ENCODE measurements around the gene KCNIP4. TPM values are rescaled to one million over a fixed set of nuclear protein-coding genes. Genes with fewer than 3 reads are reported as not detected.
A peak's percentile ranks its signal among the peaks of the same experiment; 100 is the strongest.

Gene KCNIP4
- total and polyA plus RNA-seq, 7 donors: 0.03 TPM; not detected in 6

DNA sequence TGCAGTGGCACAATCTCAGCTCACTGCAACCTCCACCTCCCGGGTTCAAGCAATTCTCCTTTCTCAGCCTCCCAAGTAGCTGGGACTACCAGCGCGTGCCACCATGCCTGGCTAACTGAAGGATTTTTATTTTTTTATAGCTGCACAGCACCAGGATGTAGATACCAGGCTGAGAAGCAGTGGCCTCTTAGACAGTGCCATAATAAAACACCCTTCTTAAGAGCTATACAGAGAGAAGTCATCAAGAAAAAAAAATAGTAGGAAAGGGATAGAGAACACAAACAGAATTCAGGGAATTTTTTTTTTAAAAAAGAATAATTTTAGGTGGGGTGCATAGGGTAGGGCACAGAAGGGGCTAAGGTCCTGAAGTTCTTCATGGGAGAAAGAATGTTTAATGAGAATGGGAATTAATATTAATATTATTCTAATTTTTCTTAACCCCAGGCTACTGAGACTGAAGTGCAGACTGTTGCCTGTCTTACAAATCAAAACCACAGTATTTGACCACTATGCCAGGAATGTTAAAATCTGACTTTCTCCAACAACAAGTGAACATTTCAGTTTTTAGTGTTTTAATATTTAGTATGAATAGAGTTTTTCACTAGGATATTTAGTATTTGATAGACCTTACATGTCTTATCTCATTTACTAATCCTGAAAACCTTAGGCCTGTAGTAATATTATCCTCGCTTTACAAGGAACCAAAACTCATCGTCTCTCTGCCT, 146.7 kb downstream of the KCNIP4 start:
- H3K27ac ChIP-seq: no peak overlapping the region
- no peaks in the 10 kb centered on the region for H3K4me1 ChIP-seq
- DNase-seq (no peak), ATAC-seq (no peak)
- TF ChIP-seq, protein P1, sequence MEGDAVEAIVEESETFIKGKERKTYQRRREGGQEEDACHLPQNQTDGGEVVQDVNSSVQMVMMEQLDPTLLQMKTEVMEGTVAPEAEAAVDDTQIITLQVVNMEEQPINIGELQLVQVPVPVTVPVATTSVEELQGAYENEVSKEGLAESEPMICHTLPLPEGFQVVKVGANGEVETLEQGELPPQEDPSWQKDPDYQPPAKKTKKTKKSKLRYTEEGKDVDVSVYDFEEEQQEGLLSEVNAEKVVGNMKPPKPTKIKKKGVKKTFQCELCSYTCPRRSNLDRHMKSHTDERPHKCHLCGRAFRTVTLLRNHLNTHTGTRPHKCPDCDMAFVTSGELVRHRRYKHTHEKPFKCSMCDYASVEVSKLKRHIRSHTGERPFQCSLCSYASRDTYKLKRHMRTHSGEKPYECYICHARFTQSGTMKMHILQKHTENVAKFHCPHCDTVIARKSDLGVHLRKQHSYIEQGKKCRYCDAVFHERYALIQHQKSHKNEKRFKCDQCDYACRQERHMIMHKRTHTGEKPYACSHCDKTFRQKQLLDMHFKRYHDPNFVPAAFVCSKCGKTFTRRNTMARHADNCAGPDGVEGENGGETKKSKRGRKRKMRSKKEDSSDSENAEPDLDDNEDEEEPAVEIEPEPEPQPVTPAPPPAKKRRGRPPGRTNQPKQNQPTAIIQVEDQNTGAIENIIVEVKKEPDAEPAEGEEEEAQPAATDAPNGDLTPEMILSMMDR (IDR thresholded peaks at IDR 0.05): no peak
- no peaks in the 10 kb centered on the region for H3K36me3 ChIP-seq (ENCODE audit: insufficient read depth in 1 of 2, low read depth in 1 of 2)
- H3K4me3 ChIP-seq: no peak overlapping the region
- H3K9me3 ChIP-seq: no peaks in the 10 kb centered on the region
- intact Hi-C loops (cut with DNase I): no loop called here
- 90 to 97% (median 91%) methylated on average over 5 of the region's 5 CpGs for WGBS, 3 donors
- no peaks in the 10 kb centered on the region for H3K27me3 ChIP-seq (ENCODE audit: insufficient read depth in 3 of 3, low read length in 2 of 3)

GRCh38 chr4:21795091-21795490, 153.5 kb downstream of the KCNIP4 start:
- no peaks in the 10 kb centered on the region for H3K4me1 ChIP-seq
- TF ChIP-seq, protein P1 (IDR thresholded peaks at IDR 0.05): no peak
- no peak overlapping the region for H3K27ac ChIP-seq
- intact Hi-C loops (cut with DNase I): no loop called here
- H3K4me3 ChIP-seq: no peak overlapping the region
- no peaks in the 10 kb centered on the region for H3K27me3 ChIP-seq (ENCODE audit: insufficient read depth in 3 of 3, low read length in 2 of 3)
- no peak for ATAC-seq
- DNase-seq: no peak
- WGBS, 3 donors: 78 to 83% (median 82%) methylated on average over 9 of the region's 9 CpGs
- H3K9me3 ChIP-seq: no peaks in the 10 kb centered on the region
- no peaks in the 10 kb centered on the region for H3K36me3 ChIP-seq (ENCODE audit: insufficient read depth in 1 of 2, low read depth in 1 of 2)

GRCh38 chr4:21792736-21793135, 155.8 kb downstream of the KCNIP4 start:
- Histone ChIP-seq H3K4me3 (no peak overlapping the region), H3K9me3 (no peaks in the 10 kb centered on the region), H3K27ac (no peak overlapping the region), H3K36me3 (ENCODE audit: insufficient read depth in 1 of 2, low read depth in 1 of 2) (no peaks in the 10 kb centered on the region), H3K4me1 (no peaks in the 10 kb centered on the region), H3K27me3 (ENCODE audit: insufficient read depth in 3 of 3, low read length in 2 of 3) (no peaks in the 10 kb centered on the region)
- intact Hi-C loops (cut with DNase I): loop anchor here in 1 of 2 donors (5.0 kb wide), 1 partner anchor 895 kb away; no protein-coding TSS in a partner anchor
- no peak for ATAC-seq
- no peak for DNase-seq
- TF ChIP-seq, protein P1 (IDR thresholded peaks at IDR 0.05): no peak

GRCh38 chr4:21790438-21791029, 158.0 kb downstream of the KCNIP4 start:
- DNase-seq: no peak
- Histone ChIP-seq H3K27ac (no peak overlapping the region), H3K36me3 (ENCODE audit: insufficient read depth in 1 of 2, low read depth in 1 of 2) (no peaks in the 10 kb centered on the region), H3K9me3 (no peaks in the 10 kb centered on the region), H3K4me3 (no peak overlapping the region), H3K4me1 (no peaks in the 10 kb centered on the region), H3K27me3 (ENCODE audit: insufficient read depth in 3 of 3, low read length in 2 of 3) (no peaks in the 10 kb centered on the region)
- TF ChIP-seq, protein P1 (IDR thresholded peaks at IDR 0.05): peak; percentile 36
- WGBS, 3 donors: 41 to 51% (median 46%) methylated on average over 4 of the region's 4 CpGs
- ATAC-seq: no peak
- intact Hi-C loops (cut with DNase I): loop anchor here in 1 of 2 donors (5.0 kb wide), 1 partner anchor 897 kb away; no protein-coding TSS in a partner anchor

Data from psoas muscle (tissue), 8 donors.